ENCODE measurements around the gene TMED9. TPM values are rescaled to one million over a fixed set of nuclear protein-coding genes. Genes with fewer than 3 reads are reported as not detected.

TMED9 gene
- total RNA-seq, 2 experiments from 2014 or later: 104 to 109 TPM

Other genes starting within 250 kb of the TMED9 start
- gene LMAN2, start 240.5 kb upstream of the TMED9 start, total RNA-seq: 100 to 1,000 TPM; 119 to 127 TPM
- 100 to 1,000 TPM; 112 to 117 TPM for gene RGS14, start 234.3 kb upstream of the TMED9 start, total RNA-seq
- 1 to 10 TPM; 2.0 to 2.1 TPM for gene SLC34A1, start 207.8 kb upstream of the TMED9 start, total RNA-seq
- not detected for gene PFN3, start 191.5 kb upstream of the TMED9 start, total RNA-seq
- gene F12, start 182.6 kb upstream of the TMED9 start, total RNA-seq: 1 to 10 TPM; 3.2 to 3.5 TPM
- gene GRK6, start 165.5 kb upstream of the TMED9 start, total RNA-seq: 100 to 1,000 TPM; 206 to 213 TPM
- gene PRR7, start 145.4 kb upstream of the TMED9 start, total RNA-seq: 10 to 100 TPM in 1 of 2 experiments, 1 to 10 TPM in 1; 9.8 to 11.6 TPM
- gene DBN1, start 118.6 kb upstream of the TMED9 start, total RNA-seq: 100 to 1,000 TPM in 1 of 2 experiments, 10 to 100 TPM in 1; 92.9 to 104 TPM
- gene PDLIM7, start 94.6 kb upstream of the TMED9 start, total RNA-seq: 10 to 100 TPM; 62.5 to 67.3 TPM
- gene DOK3, start 82.4 kb upstream of the TMED9 start, total RNA-seq: 1 to 10 TPM; 7.3 to 7.8 TPM
- gene DDX41, start 75.2 kb upstream of the TMED9 start, total RNA-seq: 100 to 1,000 TPM; 135 to 149 TPM
- gene FAM193B, start 37.6 kb upstream of the TMED9 start, total RNA-seq: 100 to 1,000 TPM in 1 of 2 experiments, 10 to 100 TPM in 1; 95.8 to 105 TPM
- 10 to 100 TPM; 17.3 to 19.5 TPM for gene B4GALT7, start 7.9 kb downstream of the TMED9 start, total RNA-seq
- gene FAM153A, start 190.7 kb downstream of the TMED9 start, total RNA-seq: 10 to 100 TPM; 10.4 to 14.3 TPM

All from activated CD8-positive, alpha-beta T cell treated with anti-CD3 and anti-CD28 coated beads, Interleukin-2, amount 10 ng/mL, durations not matched to agents 7 days and 5 days (primary cell).